ENCODE results near the gene NFAT5.
"Not testable (repeated sequence)": the region's sequence is repeated elsewhere in the genome, so short reads cannot be mapped to it uniquely, and the experiment has no call there.

Gene NFAT5

GRCh38 chr16:69553332-69553731, 12.4 kb upstream of the NFAT5 start:
- DNase-seq, result no peak

GRCh38 chr16:69554495-69554894, 11.3 kb upstream of the NFAT5 start:
- DNase-seq, result no peak

- DNase-seq, result no peak
Observed at GRCh38 chr16:69555437-69555836, 10.3 kb upstream of the NFAT5 start.

- no peak for DNase-seq
Observed at GRCh38 chr16:69555867-69556266, 9.9 kb upstream of the NFAT5 start.

- no peak for DNase-seq
Observed at GRCh38 chr16:69559164-69559563, 6.6 kb upstream of the NFAT5 start.

GRCh38 chr16:69561367-69561766, 4.4 kb upstream of the NFAT5 start:
- DNase-seq, result not testable (repeated sequence)

- no peak for DNase-seq
Observed at GRCh38 chr16:69561901-69562300, 3.9 kb upstream of the NFAT5 start.

GRCh38 chr16:69562813-69563212, 3.0 kb upstream of the NFAT5 start:
- no peak for DNase-seq

- no peak for DNase-seq
Observed at GRCh38 chr16:69563605-69564580, 1.9 kb upstream of the NFAT5 start.

GRCh38 chr16:69564845-69565670, 708 bp upstream of the NFAT5 start:
- no peak for DNase-seq

GRCh38 chr16:69566240-69566980, 644 bp downstream of the NFAT5 start:
- no peak for DNase-seq

- DNase-seq, result no peak
Observed at GRCh38 chr16:69566981-69567680, 1.4 kb downstream of the NFAT5 start.

- no peak for DNase-seq
Observed at GRCh38 chr16:69568676-69569075, 2.9 kb downstream of the NFAT5 start.

GRCh38 chr16:69578771-69579170, 13.0 kb downstream of the NFAT5 start:
- DNase-seq, result not testable (repeated sequence)

GRCh38 chr16:69579783-69580481, 14.2 kb downstream of the NFAT5 start:
- no peak for DNase-seq

GRCh38 chr16:69581297-69581696, 15.5 kb downstream of the NFAT5 start:
- DNase-seq, result no peak

- not testable (repeated sequence) for DNase-seq
Observed at GRCh38 chr16:69584493-69584892, 18.7 kb downstream of the NFAT5 start.

- no peak for DNase-seq
Observed at GRCh38 chr16:69589434-69590269, 23.9 kb downstream of the NFAT5 start.

GRCh38 chr16:69590590-69590989, 24.8 kb downstream of the NFAT5 start:
- no peak for DNase-seq

GRCh38 chr16:69593751-69594255, 28.0 kb downstream of the NFAT5 start:
- DNase-seq, result no peak

Measured in amniotic stem cell (primary cell).